GM18868 (cell line): ENCODE results near the gene PRDM5.
"Not testable (repeated sequence)": the region's sequence is repeated elsewhere in the genome, so short reads cannot be mapped to it uniquely, and the experiment has no call there.

ENCODE experiments used
- ATAC-seq: cut with Tn5 transposase; IDR thresholded peaks from one replicate; pipeline ENCODE4 v1.9.1; 2021; ENCODE audit warnings: mild to moderate bottlenecking, moderate library complexity; ENCODE audit not compliant: unreplicated experiment

Gene PRDM5

DNA sequence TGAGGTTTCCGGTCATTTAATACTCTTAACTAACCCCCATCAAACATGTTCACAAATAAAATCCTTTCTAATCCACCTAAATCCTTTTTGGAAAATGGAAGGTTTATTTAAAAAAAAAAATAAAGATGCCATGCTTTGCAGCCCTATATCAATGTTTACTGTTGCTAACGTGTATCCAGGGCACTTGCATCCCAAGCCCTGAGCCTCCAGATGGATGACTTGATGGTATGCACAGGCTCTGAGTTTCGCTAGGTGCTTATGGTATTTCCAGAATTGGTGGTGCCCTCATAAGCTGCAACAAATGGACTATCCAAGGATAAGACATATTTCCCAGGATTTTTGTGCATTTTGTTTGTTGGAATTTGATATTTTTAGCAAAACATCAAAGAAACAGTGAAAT is 257.7 kb downstream of the PRDM5 start:
- ATAC-seq = no peak

DNA sequence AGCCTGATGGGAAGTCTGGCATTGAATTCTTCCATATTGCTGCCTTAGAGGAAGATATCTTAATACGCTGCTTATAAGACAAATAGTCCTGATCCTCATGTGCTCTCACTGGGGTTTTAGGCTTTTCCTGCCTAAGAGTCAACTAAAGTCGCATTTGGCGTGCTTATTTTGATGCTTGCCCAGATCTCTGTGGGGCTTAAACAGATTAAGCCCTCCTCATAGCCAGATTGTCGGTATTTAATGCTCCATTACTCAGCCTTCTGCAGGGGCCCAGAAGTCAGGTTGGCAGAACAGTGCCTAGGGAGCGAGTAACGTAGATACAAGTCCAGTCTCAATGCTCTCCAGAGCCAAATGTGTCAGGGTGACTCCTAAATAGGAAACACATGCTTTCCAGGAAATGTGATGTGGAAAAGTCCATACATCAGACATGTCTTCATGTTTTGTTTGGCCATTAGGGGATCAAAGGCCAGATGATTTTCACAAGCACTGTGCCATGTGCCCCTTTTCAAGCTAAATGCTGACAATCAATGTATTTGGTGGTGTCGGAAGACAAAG is 262.8 kb downstream of the PRDM5 start:
- ATAC-seq = no peak

DNA sequence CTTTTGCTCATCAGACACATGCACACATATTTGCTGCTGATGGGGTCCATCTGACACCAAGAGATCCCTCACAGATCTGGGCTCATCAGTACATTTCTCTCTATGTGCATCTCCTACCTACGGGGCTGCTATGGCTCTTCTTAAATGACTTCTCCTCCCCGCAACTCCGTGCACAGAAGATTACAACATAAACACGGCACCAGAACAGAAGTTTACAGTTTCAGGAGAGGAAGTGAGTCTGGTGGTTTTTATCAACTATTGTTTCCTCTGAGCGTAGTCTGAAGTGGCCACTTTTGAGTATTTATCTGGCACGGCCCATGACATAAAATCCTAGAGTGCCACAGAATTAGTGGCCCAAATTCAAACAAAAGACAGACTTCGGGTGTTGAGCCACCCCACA is 263.8 kb downstream of the PRDM5 start:
- ATAC-seq = no peak

DNA sequence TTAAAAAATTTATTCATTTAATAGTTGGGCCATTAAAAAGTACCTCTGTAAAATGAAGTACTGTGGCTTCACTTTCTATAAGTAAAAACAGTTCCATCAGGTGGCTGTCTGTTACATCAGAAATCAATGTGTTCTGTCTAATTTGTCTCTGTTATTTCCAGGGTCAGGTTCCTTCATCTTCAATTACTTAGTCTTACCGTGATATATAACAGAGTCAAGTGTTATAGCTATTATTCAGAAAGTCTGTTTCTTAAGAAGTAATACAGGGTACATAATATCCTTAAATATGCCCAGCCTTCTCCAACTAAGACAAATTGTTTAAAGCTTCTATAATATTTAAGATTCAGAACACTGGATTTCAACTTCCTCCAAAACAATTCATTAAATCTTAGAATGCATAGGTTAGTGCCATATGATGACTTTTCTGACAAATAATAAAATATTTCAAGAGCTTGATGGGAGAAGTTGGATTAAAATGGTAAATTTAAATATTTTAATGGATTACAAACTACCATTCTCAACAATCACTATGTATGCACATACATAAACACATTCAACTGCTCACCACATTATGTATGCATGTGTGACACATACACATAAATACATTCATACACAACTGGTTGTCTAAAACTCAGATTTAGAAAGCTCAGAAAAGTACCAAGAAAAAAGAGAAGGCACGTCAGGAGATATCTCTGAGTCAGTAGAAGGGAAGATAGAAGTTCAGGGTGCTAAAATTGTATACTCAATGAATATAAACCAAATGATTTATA is 268.5 kb downstream of the PRDM5 start:
- ATAC-seq = no peak

DNA sequence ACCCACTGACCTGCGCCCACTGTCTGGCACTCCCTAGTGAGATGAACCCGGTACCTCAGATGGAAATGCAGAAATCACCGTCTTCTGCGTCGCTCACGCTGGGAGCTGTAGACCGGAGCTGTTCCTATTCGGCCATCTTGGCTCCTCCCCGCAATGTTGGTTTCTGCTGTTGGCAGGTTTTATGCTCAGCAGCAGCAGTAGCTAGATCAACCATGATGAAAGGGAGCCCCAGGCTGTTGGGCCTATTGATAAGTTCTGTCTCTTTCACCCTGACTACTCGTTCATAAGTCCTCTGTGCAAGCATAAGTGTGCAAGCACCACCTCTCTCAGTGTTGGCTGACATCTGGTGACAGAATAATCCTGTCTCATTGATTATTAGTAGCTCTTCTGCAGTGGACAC is 274.2 kb downstream of the PRDM5 start:
- not testable (repeated sequence) for ATAC-seq
